ENCODE data around the gene CARD6.
A peak's percentile ranks its signal among the peaks of the same experiment; 100 is the strongest.

- TF ChIP-seq POLR2A (IDR thresholded peaks at IDR 0.05; ENCODE audit: low read length), result no peak
- TF ChIP-seq, protein P1, sequence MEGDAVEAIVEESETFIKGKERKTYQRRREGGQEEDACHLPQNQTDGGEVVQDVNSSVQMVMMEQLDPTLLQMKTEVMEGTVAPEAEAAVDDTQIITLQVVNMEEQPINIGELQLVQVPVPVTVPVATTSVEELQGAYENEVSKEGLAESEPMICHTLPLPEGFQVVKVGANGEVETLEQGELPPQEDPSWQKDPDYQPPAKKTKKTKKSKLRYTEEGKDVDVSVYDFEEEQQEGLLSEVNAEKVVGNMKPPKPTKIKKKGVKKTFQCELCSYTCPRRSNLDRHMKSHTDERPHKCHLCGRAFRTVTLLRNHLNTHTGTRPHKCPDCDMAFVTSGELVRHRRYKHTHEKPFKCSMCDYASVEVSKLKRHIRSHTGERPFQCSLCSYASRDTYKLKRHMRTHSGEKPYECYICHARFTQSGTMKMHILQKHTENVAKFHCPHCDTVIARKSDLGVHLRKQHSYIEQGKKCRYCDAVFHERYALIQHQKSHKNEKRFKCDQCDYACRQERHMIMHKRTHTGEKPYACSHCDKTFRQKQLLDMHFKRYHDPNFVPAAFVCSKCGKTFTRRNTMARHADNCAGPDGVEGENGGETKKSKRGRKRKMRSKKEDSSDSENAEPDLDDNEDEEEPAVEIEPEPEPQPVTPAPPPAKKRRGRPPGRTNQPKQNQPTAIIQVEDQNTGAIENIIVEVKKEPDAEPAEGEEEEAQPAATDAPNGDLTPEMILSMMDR (IDR thresholded peaks at IDR 0.05), result peak; percentile 31; the same call in 1 of the 3 replicates
- TF ChIP-seq KDM1A (IDR thresholded peaks at IDR 0.05; ENCODE audit: low read depth), result no peak
- TF ChIP-seq MYC (IDR thresholded peaks at IDR 0.05; ENCODE audit: borderline replicate concordance, low read length), result no peak
- no peak for TF ChIP-seq RAD21 (conservative IDR thresholded peaks at IDR 0.05 in 1 of 2, IDR thresholded peaks at IDR 0.05 in 1 of 2)
These were observed 63.8 kb downstream of the CARD6 start for GRCh38 chr5:40904994-40905306.

Measured in A549 (cell line).